RPMI7951 (cell line): ENCODE data around the gene ARAP1. TPM values are rescaled to one million over a fixed set of nuclear protein-coding genes. Genes with fewer than 3 reads are reported as not detected.

ENCODE experiments used
- DNase-seq: peaks from one replicate; pipeline ENCODE4 v3.0.0-alpha.2; 2012; ENCODE audit warnings: low read depth
- total RNA-seq: library from RNA; depleted of rRNA; stranded (reverse); fragments of >200 nt; shearing (Covaris generic); gene quantifications from 2 replicates; pipeline ENCODE4 v1.2.3, GENCODE V29; 2014

The ARAP1 gene
- total RNA-seq, 1 experiment from 2014 or later = 20.4 TPM

GRCh38 chr11:72724851-72725723 is 27.1 kb downstream of the ARAP1 start:
- DNase-seq = peak; percentile 76

- DNase-seq = no peak
Observed at GRCh38 chr11:72724021-72724551, 28.1 kb downstream of the ARAP1 start.

GRCh38 chr11:72723508-72723907 is 28.7 kb downstream of the ARAP1 start:
- no peak for DNase-seq

- DNase-seq = peak; percentile 82
Observed at GRCh38 chr11:72722050-72722748, 30.0 kb downstream of the ARAP1 start.

- DNase-seq = no peak
Observed at GRCh38 chr11:72721689-72722049, 30.5 kb downstream of the ARAP1 start.

- no peak for DNase-seq
Observed at GRCh38 chr11:72721276-72721675, 30.9 kb downstream of the ARAP1 start.

GRCh38 chr11:72720784-72721183 is 31.4 kb downstream of the ARAP1 start:
- no peak for DNase-seq

- no peak for DNase-seq
Observed at GRCh38 chr11:72720047-72720446, 32.2 kb downstream of the ARAP1 start.

GRCh38 chr11:72719551-72719950 is 32.7 kb downstream of the ARAP1 start:
- no peak for DNase-seq

- no peak for DNase-seq
Observed at GRCh38 chr11:72719144-72719543, 33.1 kb downstream of the ARAP1 start.

GRCh38 chr11:72718101-72718501 is 34.1 kb downstream of the ARAP1 start:
- no peak for DNase-seq

GRCh38 chr11:72716788-72717435 is 35.3 kb downstream of the ARAP1 start:
- DNase-seq = no peak

GRCh38 chr11:72716290-72716689 is 35.9 kb downstream of the ARAP1 start:
- no peak for DNase-seq

GRCh38 chr11:72712841-72713240 is 39.4 kb downstream of the ARAP1 start:
- DNase-seq = no peak

- no peak for DNase-seq
Observed at GRCh38 chr11:72712168-72712751, 39.9 kb downstream of the ARAP1 start.

GRCh38 chr11:72711141-72711540 is 41.1 kb downstream of the ARAP1 start:
- DNase-seq = no peak

GRCh38 chr11:72710278-72710677 is 41.9 kb downstream of the ARAP1 start:
- DNase-seq = no peak

- DNase-seq = no peak
Observed at GRCh38 chr11:72709478-72710238, 42.5 kb downstream of the ARAP1 start.

- no peak for DNase-seq
Observed at GRCh38 chr11:72707032-72707431, 45.2 kb downstream of the ARAP1 start.

- no peak for DNase-seq
Observed at GRCh38 chr11:72706579-72706978, 45.6 kb downstream of the ARAP1 start.
